SW 1271 (cell line): Measurements from ENCODE around the gene FBLIM1.

Source experiments
- DNase-seq, 2 experiments: peaks; one replicate each; lab custom pipeline; 2025; lab: John Stamatoyannopoulos, UW

Gene FBLIM1

DNA sequence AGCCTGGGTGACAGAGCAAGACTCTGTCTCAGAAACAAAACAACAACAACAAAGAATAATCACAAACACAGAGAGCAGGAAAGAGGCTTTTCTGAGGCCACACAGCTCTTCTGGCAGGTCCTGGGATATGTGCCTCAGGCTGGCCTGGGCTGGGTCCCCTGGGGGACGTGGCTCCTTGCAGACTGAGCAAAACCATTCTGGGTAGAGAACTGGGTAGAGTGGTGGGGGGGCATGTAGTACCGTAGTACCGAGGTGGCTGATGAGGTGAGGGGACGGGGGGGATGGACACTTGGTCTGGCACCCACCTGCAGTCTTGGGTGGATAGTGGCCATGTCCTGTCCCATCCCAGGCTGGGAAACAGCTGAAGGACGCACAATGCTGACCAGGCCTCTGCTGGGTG lies 10.3 kb upstream of the FBLIM1 start:
- DNase-seq = no peak

DNA sequence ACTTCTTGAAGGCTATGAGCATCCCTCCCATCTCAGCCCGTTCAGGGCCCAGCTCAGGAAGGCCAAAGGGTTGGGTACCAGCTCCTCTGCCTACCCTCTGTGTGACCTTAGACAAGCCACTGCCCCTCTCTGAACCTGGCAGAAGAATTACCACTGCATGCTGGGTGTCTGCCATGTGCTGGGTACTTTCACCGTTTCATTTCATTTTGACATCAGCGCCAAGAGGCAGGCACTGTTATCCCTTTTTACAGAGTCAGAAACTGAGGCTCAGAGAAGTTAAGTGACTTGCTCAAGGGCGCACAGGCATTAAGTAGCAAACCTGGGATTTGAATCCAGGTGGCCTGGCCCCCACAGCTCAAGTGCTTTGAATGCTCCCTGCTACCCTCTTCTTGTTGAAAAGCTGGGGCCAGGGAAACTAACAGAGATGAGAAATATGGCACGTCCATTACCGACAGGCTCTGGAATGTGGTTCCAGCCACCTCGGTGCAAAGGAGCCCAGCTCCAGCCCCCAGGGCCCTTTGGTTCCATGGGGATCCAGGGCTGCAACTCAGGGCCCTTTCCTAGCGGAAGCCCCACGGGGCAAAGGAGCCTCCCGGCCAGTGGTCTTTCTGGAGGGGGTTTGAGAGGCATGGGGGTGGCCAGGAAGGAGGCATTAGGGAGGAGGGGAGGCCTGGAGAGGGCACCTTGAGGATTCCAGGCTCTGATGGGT lies 9.8 kb upstream of the FBLIM1 start:
- DNase-seq = no peak

DNA sequence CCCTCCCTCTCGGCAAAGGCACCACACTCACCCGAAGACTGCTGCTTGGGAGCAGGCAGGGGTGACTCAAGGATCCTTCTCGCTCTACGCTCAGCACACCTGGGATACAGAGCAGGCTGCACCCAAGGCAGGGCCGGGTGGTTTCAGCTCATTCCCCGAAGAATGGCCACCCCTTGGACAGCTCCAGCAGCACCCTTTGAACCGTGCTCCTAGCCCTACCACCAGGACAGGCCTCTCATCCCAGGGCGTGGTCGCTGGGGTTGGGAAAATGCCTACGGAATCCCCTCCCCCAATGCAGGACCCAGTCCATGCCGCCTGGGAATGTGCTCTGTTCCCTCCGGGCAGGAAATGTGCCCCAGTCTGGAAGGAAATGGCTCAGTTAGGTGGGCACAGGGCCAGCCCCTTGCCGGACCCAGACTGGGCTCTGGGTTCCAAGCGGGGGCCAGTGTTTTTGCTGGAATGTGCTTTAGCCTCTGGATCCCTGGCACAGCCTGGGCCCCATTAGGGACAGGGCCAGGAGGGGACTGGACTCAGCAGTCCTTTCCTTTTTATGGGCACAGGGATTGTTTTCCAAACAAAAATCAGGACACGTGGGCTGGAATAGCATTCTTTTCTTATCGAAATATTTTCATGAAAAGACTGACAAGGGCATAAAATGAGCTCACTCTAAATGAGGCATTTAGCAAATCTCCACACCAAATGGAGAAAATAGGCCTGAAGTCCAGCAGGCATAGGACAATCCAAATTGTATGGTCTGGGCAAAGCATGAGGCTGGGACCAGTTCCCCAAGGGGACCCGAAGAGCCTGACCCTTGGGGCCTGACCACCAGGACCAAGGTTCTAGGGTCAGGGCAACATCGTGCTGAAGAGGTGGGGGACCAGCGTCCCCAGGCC lies 8.9 kb upstream of the FBLIM1 start:
- no peak for DNase-seq

GRCh38 chr1:15750924-15751323 lies 7.7 kb upstream of the FBLIM1 start:
- DNase-seq = no peak

GRCh38 chr1:15751717-15752116 lies 6.9 kb upstream of the FBLIM1 start:
- no peak for DNase-seq

DNA sequence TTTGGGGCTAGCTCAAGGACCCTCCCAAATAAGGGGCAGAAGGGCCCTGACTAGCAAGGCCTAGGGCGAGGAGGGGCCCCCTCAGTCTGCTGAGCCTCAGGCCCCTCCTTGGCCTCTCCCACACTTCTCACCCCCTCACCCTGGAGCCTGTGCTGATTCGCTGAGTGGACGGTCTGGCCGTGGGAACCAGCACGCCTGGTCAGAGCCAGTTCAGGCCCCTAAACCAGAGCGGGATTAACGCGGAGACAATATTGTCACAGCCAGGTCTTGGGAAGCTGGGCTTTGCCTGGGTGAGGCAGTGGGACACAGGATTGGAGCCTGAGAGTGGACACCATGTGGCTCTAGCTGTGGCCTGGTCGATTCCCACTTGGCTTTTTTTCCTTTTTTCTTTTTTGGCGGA lies 4.8 kb upstream of the FBLIM1 start:
- no peak for DNase-seq

- DNase-seq = no peak
Observed at GRCh38 chr1:15755021-15755645, 3.5 kb upstream of the FBLIM1 start.

DNA sequence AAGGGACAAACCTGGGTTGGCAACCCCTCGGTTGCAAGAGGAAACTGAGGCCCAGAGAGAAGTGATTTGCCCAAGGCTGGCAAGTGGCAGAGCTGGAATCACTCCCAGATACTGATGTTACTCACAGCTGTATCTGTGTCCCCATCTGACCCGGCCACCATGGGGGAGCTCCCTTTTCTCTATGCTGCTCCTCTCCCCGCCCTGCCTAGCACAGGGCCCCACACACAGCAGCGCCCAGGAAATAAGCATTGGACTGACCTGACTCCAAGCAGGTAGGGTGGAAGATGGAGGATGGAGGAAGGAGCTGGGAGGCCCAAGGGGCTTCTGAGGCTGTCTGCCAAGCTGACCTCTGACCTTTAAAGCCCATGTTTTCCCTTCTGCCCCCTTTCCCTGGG lies 3.0 kb upstream of the FBLIM1 start:
- DNase-seq = no peak

GRCh38 chr1:15756143-15757015 lies 2.2 kb upstream of the FBLIM1 start:
- no peak for DNase-seq

GRCh38 chr1:15757016-15757543 lies 1.5 kb upstream of the FBLIM1 start:
- DNase-seq = no peak

- DNase-seq = no peak
Observed at GRCh38 chr1:15757575-15758342, 836 bp upstream of the FBLIM1 start.

DNA sequence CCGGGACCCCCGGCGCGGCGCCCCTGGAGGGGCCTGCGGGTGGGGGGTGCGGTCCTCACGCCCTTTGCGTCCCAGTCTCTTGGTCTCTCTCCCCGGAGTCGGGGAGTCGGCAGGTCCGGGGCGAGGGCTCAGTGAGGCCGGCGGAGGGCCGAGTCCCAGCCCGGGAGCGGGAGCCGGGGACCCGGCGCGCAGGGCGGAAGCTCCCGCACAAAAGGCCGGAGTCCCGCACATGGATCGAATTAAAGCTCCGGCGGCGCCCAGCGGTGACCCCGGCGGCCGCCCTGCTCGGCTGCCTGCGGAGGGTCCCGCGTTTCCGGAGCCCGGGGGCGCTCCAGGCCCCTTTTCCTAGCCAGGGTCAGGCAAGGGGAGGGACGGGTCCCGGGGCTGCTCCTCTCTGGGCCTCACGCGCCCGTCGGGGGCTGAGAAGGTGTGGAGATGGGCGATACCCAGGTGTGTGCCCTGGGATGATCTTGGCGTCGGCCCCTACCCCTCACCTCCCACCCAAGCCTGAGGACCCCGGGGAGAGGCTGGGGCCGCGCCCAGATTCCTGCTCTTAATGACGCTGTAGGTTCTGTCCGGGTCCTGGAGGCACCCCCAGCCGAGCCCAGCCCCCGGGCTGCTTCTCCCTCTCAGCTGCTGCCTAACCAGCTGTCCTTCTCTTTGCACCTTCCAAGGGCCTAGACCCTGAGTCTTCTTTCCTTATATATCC lies 512 bp downstream of the FBLIM1 start:
- DNase-seq = no peak

DNA sequence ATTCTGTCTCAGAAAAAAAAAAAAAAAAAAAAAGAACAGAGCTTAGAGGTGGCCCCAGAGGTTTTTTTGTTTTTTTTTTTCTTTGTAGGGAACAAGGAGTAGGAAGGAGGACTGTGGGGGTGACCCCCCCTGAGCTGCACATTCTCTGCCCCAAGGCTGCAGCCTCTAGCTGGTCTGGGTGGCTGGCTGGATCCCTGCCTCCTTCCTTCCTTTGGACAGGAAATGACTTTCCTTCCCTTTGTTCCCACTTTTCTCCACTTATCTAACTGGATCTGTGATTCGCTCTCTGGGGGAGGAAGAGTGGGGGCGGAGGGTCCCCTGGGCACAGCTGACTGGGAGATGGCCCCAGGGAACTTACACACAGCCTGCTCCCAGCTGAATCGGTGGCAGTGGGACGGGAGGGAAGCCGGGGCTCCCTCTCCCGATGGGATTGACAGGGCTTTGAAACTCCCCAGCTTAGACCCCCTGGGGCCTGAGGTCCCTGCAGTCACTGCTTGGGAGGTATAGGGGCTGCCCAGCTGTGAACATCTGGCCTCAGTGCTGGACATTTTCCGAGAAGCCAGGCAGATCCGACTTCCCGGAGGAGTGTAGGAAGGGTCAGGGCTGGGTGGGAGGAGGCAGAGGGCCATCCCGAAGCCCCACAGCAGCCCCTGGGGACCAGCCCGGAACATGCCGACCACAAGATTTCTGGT lies 2.1 kb downstream of the FBLIM1 start:
- no peak for DNase-seq

DNA sequence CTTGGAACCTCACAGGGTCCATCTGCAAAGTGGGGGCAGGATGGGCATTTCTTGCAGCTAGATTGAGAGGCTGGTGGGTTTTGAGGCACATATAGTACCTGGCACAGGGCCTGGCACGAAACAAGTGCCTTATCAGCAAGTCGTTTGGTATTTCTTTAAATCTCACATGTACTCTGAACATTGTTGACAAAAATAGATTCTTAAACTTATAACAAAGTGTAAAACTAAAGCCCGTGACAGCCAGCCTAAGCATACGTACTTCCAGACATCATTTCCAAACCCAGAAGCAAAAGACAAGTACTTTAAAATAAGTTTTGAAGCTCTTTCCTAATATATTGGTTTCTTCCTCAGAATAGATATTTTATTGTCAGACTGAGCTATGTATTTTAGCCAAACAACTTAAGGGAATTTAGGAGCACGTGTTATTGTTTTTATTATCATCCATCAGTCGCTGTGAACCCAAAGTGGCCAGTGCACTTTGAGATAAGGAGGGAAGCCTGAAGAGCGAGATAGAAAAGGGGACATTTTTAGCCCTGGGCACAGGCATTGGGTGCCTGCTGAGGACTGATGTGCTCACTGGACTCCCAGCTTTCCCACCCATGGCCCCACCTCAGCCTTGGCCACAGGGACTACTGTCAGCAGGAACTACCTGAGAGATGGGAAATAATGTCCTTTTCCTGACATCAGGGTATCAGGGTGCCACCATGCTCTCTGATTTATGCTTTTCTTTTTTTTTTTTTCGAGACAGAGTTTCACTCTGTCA lies 3.0 kb downstream of the FBLIM1 start:
- no peak for DNase-seq

- DNase-seq = no peak
Observed at GRCh38 chr1:15762546-15762945, 4.0 kb downstream of the FBLIM1 start.

DNA sequence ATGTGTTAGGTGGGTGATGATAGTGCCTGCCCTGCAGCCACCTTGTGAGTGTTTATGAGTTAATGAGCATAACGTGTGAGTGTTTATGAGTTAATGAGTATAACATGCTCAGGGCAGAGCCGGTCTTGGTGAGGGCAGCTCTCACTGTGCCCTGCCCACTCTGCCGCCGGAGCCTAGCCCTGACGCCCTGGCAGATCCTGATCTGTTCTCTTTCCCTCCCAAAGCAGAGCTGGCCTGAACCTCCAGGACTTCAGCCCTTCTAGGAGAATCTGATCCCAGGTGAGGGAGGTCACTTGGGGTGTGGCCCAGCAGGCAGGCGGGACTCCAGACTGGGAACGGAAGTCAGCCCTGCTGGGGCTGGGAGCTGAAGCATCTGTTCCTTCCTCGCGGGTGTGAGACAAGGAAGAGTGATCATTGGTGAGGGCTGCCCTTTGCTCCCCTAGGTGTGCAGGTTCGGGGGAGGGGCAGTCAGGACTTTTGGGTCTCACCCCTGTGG lies 5.7 kb downstream of the FBLIM1 start:
- DNase-seq = no peak

GRCh38 chr1:15764890-15765289 lies 6.3 kb downstream of the FBLIM1 start:
- no peak for DNase-seq

GRCh38 chr1:15765495-15766194 lies 7.0 kb downstream of the FBLIM1 start:
- DNase-seq = peak in 1 of 2 experiments; percentile 36
